ENCODE results near the gene MX1. TPM values are rescaled to one million over a fixed set of nuclear protein-coding genes. Genes with fewer than 3 reads are reported as not detected.

Gene MX1
- polyA plus RNA-seq, 1 donor, result 2.4 TPM

DNA sequence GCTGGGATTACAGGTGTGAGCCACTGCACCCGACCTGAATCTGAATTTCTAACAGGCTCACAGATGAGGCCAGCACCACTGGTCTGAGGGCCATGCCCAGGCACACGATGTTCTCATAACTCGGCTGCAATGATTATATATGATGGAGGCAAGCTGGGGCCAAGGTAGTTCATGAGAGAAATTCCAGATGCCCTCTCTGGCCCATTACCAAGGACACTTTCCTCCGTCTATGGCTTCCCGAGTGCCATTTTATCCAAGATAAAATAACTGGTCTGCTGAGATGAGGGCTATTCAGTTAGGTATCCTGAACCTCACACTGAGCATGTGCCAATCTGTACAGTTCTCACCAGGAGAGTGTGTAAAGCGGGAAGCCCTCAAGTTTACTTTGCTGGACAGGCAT lies 65.4 kb downstream of the MX1 start:
- no peak for DNase-seq (ENCODE audit: low read depth)

DNA sequence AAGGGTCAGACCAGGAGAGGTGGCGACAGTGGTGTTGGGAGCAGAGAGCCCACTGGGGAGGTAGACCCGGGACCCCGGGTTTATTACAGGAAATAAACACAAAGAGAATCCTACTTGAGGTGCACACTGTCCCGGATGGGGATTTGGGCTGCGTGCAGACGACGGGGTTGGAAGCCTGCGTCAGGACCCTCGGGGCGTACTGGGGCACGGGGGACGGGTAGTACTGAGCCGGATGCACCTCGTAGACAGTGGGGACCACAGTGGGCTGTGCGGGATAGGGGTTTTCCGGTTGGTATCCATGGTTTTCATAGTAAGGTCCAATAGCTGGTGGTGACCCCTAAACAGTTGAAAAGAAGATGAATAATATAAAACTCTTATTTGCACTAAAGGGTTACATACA lies 68.2 kb downstream of the MX1 start:
- no peak for DNase-seq (ENCODE audit: low read depth)

GRCh38 chr21:41497008-41497407 lies 71.0 kb downstream of the MX1 start:
- DNase-seq (ENCODE audit: low read depth), result no peak

DNA sequence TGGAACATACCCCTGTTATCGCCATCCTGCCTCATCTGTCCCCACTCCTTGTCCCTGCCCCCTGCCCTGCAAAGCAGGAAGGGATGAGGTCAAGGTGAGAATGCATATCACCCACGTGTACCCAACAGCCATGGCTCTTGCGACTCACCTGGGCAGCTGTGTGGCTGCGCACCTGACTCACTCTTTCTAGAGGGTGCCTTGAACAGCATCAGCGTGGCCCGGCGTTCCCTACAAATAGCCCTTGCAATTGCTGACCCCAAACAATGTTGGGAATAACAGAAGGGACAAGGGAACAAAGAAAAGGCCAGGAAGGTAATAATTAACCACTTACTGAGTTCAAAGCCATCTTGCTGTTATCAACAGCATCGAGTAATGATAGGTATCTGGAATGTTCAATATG lies 71.7 kb downstream of the MX1 start:
- no peak for DNase-seq (ENCODE audit: low read depth)

GRCh38 chr21:41499920-41500319 lies 73.9 kb downstream of the MX1 start:
- DNase-seq (ENCODE audit: low read depth), result no peak

DNA sequence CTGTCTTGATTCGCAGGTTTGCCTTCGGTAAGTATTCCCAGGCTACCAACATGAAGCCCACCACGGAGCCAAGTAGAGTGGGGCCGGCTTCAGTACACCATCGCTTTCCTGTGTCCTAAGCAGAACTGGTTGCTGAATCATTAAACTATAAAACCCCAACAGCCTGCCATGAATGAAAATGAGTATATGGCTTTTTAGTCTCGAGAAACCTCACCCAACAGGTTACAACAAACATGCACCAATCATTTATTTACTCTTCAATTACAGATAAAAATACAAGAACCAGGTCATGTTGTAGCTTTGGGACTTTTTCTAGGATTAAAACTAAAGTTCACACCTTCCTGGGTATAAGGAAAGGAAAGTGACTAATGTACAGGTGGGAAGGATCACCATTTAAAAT lies 74.3 kb downstream of the MX1 start:
- no peak for DNase-seq (ENCODE audit: low read depth)

DNA sequence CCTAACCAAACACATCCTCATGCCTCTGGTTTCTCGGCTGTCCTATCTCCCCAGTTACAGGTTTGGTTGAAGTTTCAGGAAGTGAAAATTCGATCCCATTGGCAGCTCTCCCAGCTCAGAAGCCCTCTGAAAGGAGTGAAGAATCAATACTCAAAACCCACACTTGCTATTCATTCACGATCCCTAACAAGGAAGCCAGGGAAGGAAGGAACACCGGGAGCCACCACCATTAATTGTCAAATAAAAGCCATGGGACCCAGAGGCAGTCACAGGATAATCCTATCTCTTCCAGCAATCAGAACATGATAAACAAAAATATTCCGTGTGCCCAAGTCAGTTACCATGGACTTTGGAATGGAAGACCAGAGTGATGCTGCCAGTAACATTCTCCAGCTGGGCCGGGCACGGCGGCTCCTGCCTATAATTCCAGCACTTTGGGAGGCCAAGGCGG lies 74.9 kb downstream of the MX1 start:
- no peak for DNase-seq (ENCODE audit: low read depth)

DNA sequence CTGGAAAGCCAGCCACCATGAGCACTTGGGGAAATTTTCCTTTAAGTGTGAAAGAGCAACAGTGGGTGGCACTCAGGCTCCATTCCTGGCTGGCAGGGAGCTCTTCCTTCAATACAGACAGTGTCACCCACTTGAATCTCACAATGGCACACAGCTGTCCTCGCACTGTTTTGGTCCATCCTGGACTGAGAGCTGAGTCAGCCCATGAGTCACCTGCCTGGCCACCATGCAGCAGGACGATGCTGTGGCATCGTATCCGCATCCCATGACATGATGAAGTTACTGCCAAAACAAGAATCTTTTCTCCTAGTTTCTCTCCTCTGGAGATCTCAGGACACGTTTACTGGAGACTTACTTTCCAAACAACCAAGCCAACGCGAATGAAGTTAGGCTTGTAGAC lies 75.9 kb downstream of the MX1 start:
- no peak for DNase-seq (ENCODE audit: low read depth)

- no peak for DNase-seq (ENCODE audit: low read depth)
Measured at GRCh38 chr21:41503331-41503730, 77.3 kb downstream of the MX1 start.

DNA sequence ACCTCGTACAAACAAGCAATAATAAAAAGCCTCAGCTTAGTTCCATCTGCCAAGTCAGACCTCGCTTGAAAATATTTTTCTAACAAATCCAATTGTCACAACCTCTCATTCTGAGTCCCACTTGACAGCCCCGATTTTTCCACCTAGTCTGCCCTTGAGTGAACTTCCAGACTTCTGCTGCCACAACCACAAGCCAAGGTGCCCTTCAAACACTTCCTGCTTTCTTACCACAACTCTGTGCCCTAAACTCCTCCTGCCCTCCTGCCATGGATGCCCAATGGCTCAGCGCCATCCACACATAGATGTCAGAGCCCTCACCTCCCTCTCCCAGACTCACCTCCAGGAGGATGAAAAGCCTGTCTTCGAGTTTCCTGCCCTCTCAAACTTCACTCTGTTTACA lies 78.0 kb downstream of the MX1 start:
- no peak for DNase-seq (ENCODE audit: low read depth)

GRCh38 chr21:41506005-41506594 lies 80.1 kb downstream of the MX1 start:
- DNase-seq (ENCODE audit: low read depth), result no peak

GRCh38 chr21:41506611-41507520 lies 80.8 kb downstream of the MX1 start:
- no peak for DNase-seq (ENCODE audit: low read depth)

DNA sequence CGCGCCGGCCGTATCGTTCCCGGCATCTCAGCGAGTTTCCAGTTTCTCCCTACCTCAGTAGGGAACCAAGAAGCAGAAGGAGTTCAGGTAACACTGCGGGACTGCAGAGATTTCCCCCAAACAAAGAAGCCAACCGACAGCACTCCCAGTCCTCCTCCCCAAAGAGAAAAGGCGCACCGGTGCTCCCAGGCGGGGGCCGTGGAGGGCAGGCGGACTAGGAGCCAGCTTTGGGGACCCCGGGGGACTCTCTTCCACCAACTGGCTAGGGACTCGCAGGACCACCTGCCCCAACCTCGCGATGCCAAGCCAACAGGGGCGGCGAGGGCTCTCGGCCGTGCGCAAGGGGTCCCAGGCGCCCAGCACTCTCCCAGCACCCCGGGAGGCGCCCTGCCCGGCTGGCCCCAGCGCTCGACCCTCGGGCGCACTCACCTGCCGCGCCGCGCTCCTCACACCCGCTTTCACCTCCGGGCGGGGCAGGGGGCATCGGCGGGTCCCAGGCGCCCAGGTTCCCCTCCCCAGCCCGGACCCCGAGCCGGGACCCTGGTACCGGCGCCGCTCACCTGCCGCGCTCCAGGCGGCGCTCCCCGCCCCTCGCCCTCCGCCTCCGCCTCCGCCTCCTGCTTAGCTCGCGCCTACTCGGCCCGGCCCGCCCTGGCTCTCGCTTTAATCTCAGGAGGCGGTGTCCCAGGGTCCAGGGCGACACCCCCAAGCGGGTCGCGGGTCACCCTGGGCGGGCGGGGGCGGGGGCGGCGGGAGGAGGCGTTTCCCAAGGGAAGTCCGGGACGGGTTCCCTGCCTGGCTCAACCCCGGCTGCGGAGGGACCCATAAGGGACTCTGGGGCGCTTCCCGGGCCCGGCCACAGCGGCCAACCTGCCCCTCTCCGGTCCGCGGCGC lies 81.7 kb downstream of the MX1 start, which contains the start of gene TMPRSS2:
Gene TMPRSS2 (minus strand): TSS at position 638 of the 894 bp plus-strand sequence. CDS start 10,025 bp downstream, outside the sequence.
- DNase-seq (ENCODE audit: low read depth), result no peak

- no peak for DNase-seq (ENCODE audit: low read depth)
Measured at GRCh38 chr21:41508415-41509144, 82.5 kb downstream of the MX1 start.

Other genes starting within 250 kb of the MX1 start
- 0.18 TPM for gene FAM3B, start 109.4 kb upstream of the MX1 start, polyA plus RNA-seq (ENCODE audit: insufficient read length)
- 1.1 TPM for gene MX2, start 64.2 kb upstream of the MX1 start, polyA plus RNA-seq (ENCODE audit: insufficient read length)
- gene TMPRSS2, start 81.9 kb downstream of the MX1 start, polyA plus RNA-seq (ENCODE audit: insufficient read length), result not detected